H1 (cell line): ENCODE data around the gene CADPS. TPM values are rescaled to one million over a fixed set of nuclear protein-coding genes. Genes with fewer than 3 reads are reported as not detected.

Experiments
- CTCF ChIA-PET: fragments of 300-600 bp; sonication (Branson Sonifier 250); formaldehyde crosslinking; loops from one replicate; lab custom pipeline; 2021; ENCODE audit not compliant: partially characterized antibody; lab: Charles Lee
- POLR2A ChIA-PET: fragments of 300-600 bp; sonication (Branson Sonifier 250); formaldehyde crosslinking; loops from one replicate; lab custom pipeline; 2021; ENCODE audit warnings: inconsistent platforms; ENCODE audit not compliant: partially characterized antibody; lab: Charles Lee
- DNase-seq, 2 experiments: peaks; one replicate each; pipeline versions ENCODE4 v3.0.0 to v3.0.0-alpha.2; 2010 to 2022; ENCODE audit warnings: low spot score in 2 of 2, low read depth in 1 of 2, mixed read lengths in 1 of 2
- FAIRE-seq: peaks from 2 replicates; lab custom pipeline; 2011; peaks lifted over from hg19 to GRCh38; lab: Jason Lieb, UNC
- H2AFZ ChIP-seq: 2 replicates; pipeline ENCODE4 v1.8.1; 2012; ENCODE audit warnings: low read length, inconsistent platforms
- H2AK5ac ChIP-seq: 2 replicates; pipeline ENCODE4 v1.6.1; 2013; ENCODE audit warnings: low read depth, low read length
- H2BK120ac ChIP-seq: replicated peaks from 2 replicates; pipeline ENCODE3; 2013; ENCODE audit warnings: low read depth, low read length, inconsistent platforms
- H2BK12ac ChIP-seq: 2 replicates; pipeline ENCODE4 v1.6.1; 2013; ENCODE audit warnings: low read depth, low read length
- H2BK15ac ChIP-seq: 2 replicates; pipeline ENCODE4 v1.6.1; 2013; ENCODE audit warnings: low read length
- H2BK20ac ChIP-seq: 2 replicates; pipeline ENCODE4 v1.6.1; 2013; ENCODE audit warnings: low read length
- H2BK5ac ChIP-seq: 2 replicates; pipeline ENCODE4 v1.6.1; 2013; ENCODE audit warnings: low read depth, low read length
- H3K14ac ChIP-seq: 2 replicates; pipeline ENCODE4 v1.6.1; 2013; ENCODE audit warnings: inconsistent platforms; ENCODE audit not compliant: insufficient read length
- H3K18ac ChIP-seq: 2 replicates; pipeline ENCODE4 v1.6.1; 2013; ENCODE audit warnings: low read length; ENCODE audit errors: extremely low read depth
- H3K23ac ChIP-seq: 2 replicates; pipeline ENCODE4 v1.6.1; 2013; ENCODE audit warnings: inconsistent platforms; ENCODE audit not compliant: insufficient read length
- H3K23me2 ChIP-seq: 2 replicates; pipeline ENCODE4 v1.6.1; 2013; ENCODE audit warnings: low read depth, low read length
- H3K27ac ChIP-seq: 2 replicates; pipeline ENCODE4 v1.6.1; 2011; ENCODE audit warnings: low read depth, low read length, inconsistent platforms
- H3K27me3 ChIP-seq, 4 experiments: replicated peaks in 1 of 4; 1 replicate in 1 of 4; 2 replicates in 3 of 4; pipeline versions ENCODE4 v1.6.1 to v1.8.1; 2011 to 2013; ENCODE audit warnings: low read length in 3 of 4, mild to moderate bottlenecking in 3 of 4, inconsistent platforms in 2 of 4, mixed read lengths in 2 of 4, moderate library complexity in 1 of 4; ENCODE audit not compliant: control insufficient read depth in 3 of 4, insufficient read depth in 3 of 4; ENCODE audit errors: extremely low read depth in 1 of 4
- H3K36me3 ChIP-seq, 4 experiments: 2 replicates each; pipeline versions ENCODE4 v1.6.1 to v1.8.1; 2011 to 2013; ENCODE audit warnings: mild to moderate bottlenecking in 4 of 4, low read length in 3 of 4, moderate library complexity in 2 of 4, control low read depth in 1 of 4, inconsistent platforms in 1 of 4; ENCODE audit not compliant: insufficient read depth in 4 of 4, control insufficient read depth in 2 of 4
- H3K4ac ChIP-seq: replicated peaks from 2 replicates; pipeline ENCODE3; 2013; ENCODE audit warnings: low read length, low read depth, mixed read lengths, inconsistent platforms; ENCODE audit not compliant: insufficient read length
- H3K4me1 ChIP-seq, 4 experiments: replicated peaks in 1 of 4; 1 replicate in 1 of 4; 2 replicates in 3 of 4; pipeline versions ENCODE4 v1.6.1 to v1.8.1; 2011 to 2013; ENCODE audit warnings: low read length in 3 of 4, inconsistent platforms in 2 of 4, mixed read lengths in 1 of 4; ENCODE audit not compliant: insufficient read depth in 4 of 4, control insufficient read depth in 3 of 4
- H3K4me2 ChIP-seq, 2 experiments: 2 replicates each; pipeline versions ENCODE4 v1.6.1 to v1.8.1; 2011 to 2013; ENCODE audit warnings: low read depth in 2 of 2, low read length in 2 of 2, control low read depth in 1 of 2, inconsistent platforms in 1 of 2, mild to moderate bottlenecking in 1 of 2; ENCODE audit not compliant: insufficient read depth in 1 of 2
- H3K4me3 ChIP-seq, 4 experiments: fragments of 200-600, 300-600 bp in 1 of 4; sonication (generic), shearing (Covaris generic), sonication (Bioruptor Twin) in 1 of 4; 2 replicates each; pipeline versions ENCODE4 v1.5.1 to v1.8.1; 2011 to 2016; ENCODE audit warnings: low read length in 4 of 4, low read depth in 3 of 4, control low read depth in 2 of 4, inconsistent platforms in 2 of 4, mild to moderate bottlenecking in 2 of 4, mixed read lengths in 1 of 4, moderate library complexity in 1 of 4; ENCODE audit not compliant: insufficient read depth in 2 of 4; ENCODE audit errors: extremely low read depth in 1 of 4
- H3K56ac ChIP-seq: replicated peaks from 2 replicates; pipeline ENCODE3; 2013; ENCODE audit warnings: low read depth, mild to moderate bottlenecking, mixed read lengths, low read length, inconsistent platforms; ENCODE audit not compliant: insufficient read length
- H3K79me1 ChIP-seq: 2 replicates; pipeline ENCODE4 v1.6.1; 2013; ENCODE audit warnings: low read depth, low read length, control low read depth
- H3K79me2 ChIP-seq, 2 experiments: 2 replicates each; pipeline versions ENCODE4 v1.6.1 to v1.8.1; 2012 to 2013; ENCODE audit warnings: low read length in 2 of 2, mild to moderate bottlenecking in 2 of 2, inconsistent platforms in 1 of 2; ENCODE audit not compliant: insufficient read depth in 2 of 2, control insufficient read depth in 1 of 2
- H3K9ac ChIP-seq, 4 experiments: replicated peaks in 1 of 4; 1 replicate in 1 of 4; 2 replicates in 3 of 4; pipeline versions ENCODE4 v1.6.1 to v1.8.1; 2011 to 2013; ENCODE audit warnings: low read depth in 3 of 4, low read length in 3 of 4, control low read depth in 2 of 4, mild to moderate bottlenecking in 2 of 4, moderate library complexity in 2 of 4, inconsistent platforms in 1 of 4; ENCODE audit errors: extremely low read depth in 1 of 4
- H3K9me3 ChIP-seq, 2 experiments: 2 replicates each; pipeline versions ENCODE4 v1.6.1 to v1.8.1; 2012 to 2013; ENCODE audit warnings: mild to moderate bottlenecking in 2 of 2, moderate library complexity in 2 of 2, control low read depth in 1 of 2, inconsistent platforms in 1 of 2, low read depth in 1 of 2, low read length in 1 of 2, mixed read lengths in 1 of 2; ENCODE audit not compliant: insufficient read depth in 2 of 2
- H4K20me1 ChIP-seq, 2 experiments: replicated peaks in 1 of 2; 2 replicates each; pipeline versions ENCODE3 to v1.8.1; 2011 to 2013; ENCODE audit warnings: inconsistent platforms in 2 of 2, low read length in 2 of 2, mild to moderate bottlenecking in 1 of 2; ENCODE audit not compliant: insufficient read depth in 2 of 2, control insufficient read depth in 1 of 2
- H4K5ac ChIP-seq: 2 replicates; pipeline ENCODE4 v1.6.1; 2013; ENCODE audit warnings: low read length, low read depth, mixed read lengths, inconsistent platforms; ENCODE audit not compliant: insufficient read length
- H4K8ac ChIP-seq: 2 replicates; pipeline ENCODE4 v1.8.0; 2013; ENCODE audit warnings: mild to moderate bottlenecking, moderate library complexity, low read length, inconsistent platforms; ENCODE audit not compliant: insufficient read depth; ENCODE audit errors: extremely low read depth
- H4K91ac ChIP-seq: replicated peaks from 2 replicates; pipeline ENCODE3; 2013; ENCODE audit warnings: low read length, mixed read lengths, inconsistent platforms; ENCODE audit not compliant: insufficient read length
- BACH1 ChIP-seq: IDR thresholded peaks from 2 replicates; pipeline ENCODE4 v1.6.1; 2012; ENCODE audit warnings: low read length, improper control_type of control experiment
- ZNF274 ChIP-seq: IDR thresholded peaks from 2 replicates; pipeline ENCODE4 v1.7.0; 2012; ENCODE audit warnings: low read length, borderline replicate concordance; ENCODE audit errors: extremely low read depth
- WGBS, 2 experiments: shearing (Covaris generic) in 1 of 2; methylation state at CpG; one replicate each; pipeline versions ENCODE4 v1.1.6 to v1.1.7; 2013 to 2015; ENCODE audit warnings: low lambda C conversion rate in 2 of 2, mixed read lengths in 2 of 2, inconsistent platforms in 1 of 2, low coverage in 1 of 2, missing lambda C conversion rate in 1 of 2; ENCODE audit not compliant: insufficient replicate concordance in 2 of 2, insufficient coverage in 1 of 2, insufficient read length in 1 of 2; ENCODE audit errors: extremely low coverage in 1 of 2, missing lambda C conversion rate in 1 of 2; 5-methylcytosine and 5-hydroxymethylcytosine counted together
- polyA plus RNA-seq, 7 experiments: library from polyadenylated mRNA; depleted of rRNA in 3 of 7; stranded (reverse) in 5 of 7; unstranded in 2 of 7; fragments of >200 nt in 5 of 7; fragments of 200-250 nt in 2 of 7; gene quantifications; 1 replicate in 5 of 7; 2 replicates in 1 of 7; 4 replicates in 1 of 7; pipeline versions ENCODE4 v1.2.1 to v1.2.3, GENCODE V29; 2011 to 2013; ENCODE audit warnings: missing spikeins in 2 of 7, mixed read lengths in 2 of 7
- total RNA-seq: library from RNA; stranded (reverse); fragmentation: NEBNext Ultra II Directional; extraction: Animal tissue kit (Norgen Biotek cat#: 25700); gene quantifications from 2 replicates; pipeline ENCODE4 v1.2.1, GENCODE V29; 2021
- TF ChIP-seq, protein P1 (sequence below): IDR thresholded peaks from 2 replicates; pipeline ENCODE4 v1.6.1; 2012; ENCODE audit warnings: low read length, inconsistent platforms

CADPS gene
- total and polyA plus RNA-seq, 2 of the 8 experiments (the other 6 are each of a cell fraction or from before 2014, with no cell fraction given) = 7.1 to 10.2 TPM

DNA sequence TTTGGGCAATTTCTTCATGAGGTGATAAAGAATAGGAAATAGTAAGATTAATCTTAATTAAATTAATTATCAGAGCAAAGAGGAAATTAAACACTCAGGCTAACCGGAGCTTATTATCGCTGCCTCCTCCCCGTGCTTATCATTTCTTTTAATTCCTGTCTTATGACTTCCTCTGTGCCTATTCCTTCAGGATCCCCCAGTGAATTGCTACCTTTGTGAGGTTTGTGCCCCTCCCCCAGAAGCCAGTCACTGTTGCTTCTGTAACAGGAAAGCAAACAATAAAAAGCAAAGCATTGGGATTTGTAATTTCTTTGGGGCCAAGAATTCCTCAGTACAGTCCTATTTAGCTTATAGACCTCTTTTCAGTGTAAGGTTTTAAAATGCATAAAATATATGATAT is 164.5 kb downstream of the CADPS start:
- Histone ChIP-seq H3K23ac (no peak overlapping the region), H3K27me3 (peaks cover 0 to 1% (median 0%) of the 10 kb centered on the region in 4 experiments; a peak in 1 of 7 replicates), H3K27ac (no peak overlapping the region), H4K5ac (no peak overlapping the region), H2AK5ac (no peak overlapping the region), H4K20me1 (no peaks in the 10 kb centered on the region), H2BK15ac (no peak overlapping the region), H2BK12ac (no peak overlapping the region), H2BK5ac (no peak overlapping the region), H3K23me2 (no peaks in the 10 kb centered on the region), H2BK120ac (no peak overlapping the region), H3K9ac (no peak overlapping the region), H3K4ac (no peak overlapping the region), H3K14ac (no peak overlapping the region), H3K79me2 (no peaks in the 10 kb centered on the region), H4K91ac (no peak overlapping the region), H3K36me3 (no peaks in the 10 kb centered on the region), H3K79me1 (no peaks in the 10 kb centered on the region), H3K4me3 (no peak overlapping the region), H2AFZ (no peak overlapping the region), H4K8ac (no peak overlapping the region), H3K9me3 (no peaks in the 10 kb centered on the region), H2BK20ac (no peak overlapping the region), H3K4me1 (peaks cover 5 to 13% (median 8%) of the 10 kb centered on the region in 4 experiments; a peak in 6 of 7 replicates), H3K4me2 (no peak overlapping the region), H3K56ac (no peak overlapping the region), H3K18ac (no peak overlapping the region)
- 88% methylated on average over 3 of the region's 3 CpGs; no CpG with 5 or more reads in 1 of the 2 experiments for WGBS, 2 experiments
- no peak for DNase-seq
- FAIRE-seq = no peak
- CTCF ChIA-PET = interaction anchor here (0.6 to 1.5 kb wide), 6 partner anchors 7 to 43 kb away, joined by 3 to 7 read pairs (median 4); no protein-coding TSS in a partner anchor
- POLR2A ChIA-PET = interaction anchor here (1.5 kb wide), 1 partner anchor 13 kb away, joined by 6 read pairs; no protein-coding TSS in a partner anchor
- TF ChIP-seq, protein P1, sequence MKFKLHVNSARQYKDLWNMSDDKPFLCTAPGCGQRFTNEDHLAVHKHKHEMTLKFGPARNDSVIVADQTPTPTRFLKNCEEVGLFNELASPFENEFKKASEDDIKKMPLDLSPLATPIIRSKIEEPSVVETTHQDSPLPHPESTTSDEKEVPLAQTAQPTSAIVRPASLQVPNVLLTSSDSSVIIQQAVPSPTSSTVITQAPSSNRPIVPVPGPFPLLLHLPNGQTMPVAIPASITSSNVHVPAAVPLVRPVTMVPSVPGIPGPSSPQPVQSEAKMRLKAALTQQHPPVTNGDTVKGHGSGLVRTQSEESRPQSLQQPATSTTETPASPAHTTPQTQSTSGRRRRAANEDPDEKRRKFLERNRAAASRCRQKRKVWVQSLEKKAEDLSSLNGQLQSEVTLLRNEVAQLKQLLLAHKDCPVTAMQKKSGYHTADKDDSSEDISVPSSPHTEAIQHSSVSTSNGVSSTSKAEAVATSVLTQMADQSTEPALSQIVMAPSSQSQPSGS = no peak
- no peak for TF ChIP-seq ZNF274
- no peak for TF ChIP-seq BACH1
- TF ChIP-seq, all 59 proteins: peak for 0
